Activated B cell treated with CpG ODN at 0.5 μM for 24 hours (primary cell): ENCODE measurements around the gene ZNF212. TPM values are rescaled to one million over a fixed set of nuclear protein-coding genes. Genes with fewer than 3 reads are reported as not detected.

Experiments used
- ATAC-seq: fragments of 200-7000 bp; cut with Tn5 transposase; one replicate; pipeline ENCODE4 v1.10.0; 2021; ENCODE audit warnings: low read depth, mild to moderate bottlenecking, moderate library complexity
- CTCF ChIA-PET: fragments of 350-600 bp; sonication (Branson Sonifier 250); formaldehyde crosslinking; loops from one replicate; lab custom pipeline; 2021; ENCODE audit warnings: antibody characterized with exemption; lab: Charles Lee
- POLR2A ChIA-PET: fragments of 350-600 bp; sonication (Branson Sonifier 250); formaldehyde crosslinking; loops from one replicate; lab custom pipeline; 2021; ENCODE audit warnings: antibody characterized with exemption; lab: Charles Lee
- DNase-seq: peaks from one replicate; pipeline ENCODE4 v3.0.0; 2022
- H3K27ac Mint-ChIP-seq: one replicate; pipeline ENCODE4 v1.8.0; 2020; ENCODE audit warnings: mixed read lengths
- H3K27me3 Mint-ChIP-seq: one replicate; pipeline ENCODE4 v1.8.0; 2021; ENCODE audit warnings: mixed read lengths
- H3K36me3 Mint-ChIP-seq: one replicate; pipeline ENCODE4 v1.8.0; 2021; ENCODE audit warnings: low read depth, mixed read lengths
- H3K4me1 Mint-ChIP-seq: one replicate; pipeline ENCODE4 v1.8.0; 2021; ENCODE audit warnings: mixed read lengths
- H3K4me3 Mint-ChIP-seq: one replicate; pipeline ENCODE4 v1.8.0; 2020; ENCODE audit warnings: mild to moderate bottlenecking, mixed read lengths
- H3K9me3 Mint-ChIP-seq: one replicate; pipeline ENCODE4 v1.8.0; 2020; ENCODE audit warnings: mixed read lengths
- CTCF ChIP-seq: fragments of 200-600 bp; IDR thresholded peaks from one replicate; pipeline ENCODE4 v1.8.0; 2022; ENCODE audit warnings: antibody characterized with exemption, mild to moderate bottlenecking
- intact Hi-C: fragments of 100-400 bp; cut with micrococcal nuclease; formaldehyde crosslinking; loops from one replicate; pipeline ENCODE4 v1.15.1; 2024
- total RNA-seq: library from RNA; stranded (reverse); gene quantifications from 2 replicates; pipeline ENCODE4 v1.2.3, GENCODE V29; 2022

The ZNF212 gene
- total RNA-seq, 1 donor from 2014 or later = 21.0 TPM

- Mint-ChIP-seq H3K27ac (no peak overlapping the region), H3K9me3 (no peaks in the 10 kb centered on the region), H3K4me3 (no peak overlapping the region), H3K27me3 (no peaks in the 10 kb centered on the region), H3K36me3 (peaks cover 13% of the 10 kb centered on the region), H3K4me1 (peaks cover 29% of the 10 kb centered on the region)
- intact Hi-C loops = loop anchor here (5.0 to 10.0 kb wide), 2 partner anchors 140 to 403 kb away; partner anchors contain the start of genes EZH2 and ZNF398
- ATAC-seq (no peak), DNase-seq (no peak)
- TF ChIP-seq CTCF = no peak
- POLR2A ChIA-PET = no interaction called here
- CTCF ChIA-PET = no interaction called here
Observed at GRCh38 chr7:149287622-149288021, 48.2 kb downstream of the ZNF212 start.

GRCh38 chr7:149289262-149289661 lies 49.8 kb downstream of the ZNF212 start:
- intact Hi-C loops = loop anchor here (5.0 to 10.0 kb wide), 2 partner anchors 142 to 404 kb away; partner anchors contain the start of genes EZH2 and ZNF398

DNA sequence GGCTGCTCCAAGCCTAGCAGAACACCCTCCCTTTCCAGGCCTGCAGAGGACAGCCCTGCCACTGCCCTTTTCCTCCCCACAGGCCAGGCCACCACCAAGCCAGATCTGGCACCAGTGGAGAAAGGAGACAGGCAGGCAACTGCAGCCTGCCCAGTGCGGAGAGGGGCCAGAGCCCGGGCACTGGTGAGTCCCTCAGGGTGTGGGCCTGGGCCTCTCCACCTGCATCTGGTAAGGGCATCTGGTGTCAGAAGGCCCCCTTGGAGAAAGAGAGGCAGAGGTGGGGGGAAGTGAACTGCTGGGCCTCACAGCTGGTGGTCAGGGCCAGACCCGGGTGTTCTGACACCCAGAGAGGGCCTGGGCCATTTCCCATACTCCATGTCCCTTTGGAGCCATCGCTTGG lies 50.4 kb downstream of the ZNF212 start:
- Mint-ChIP-seq H3K27ac (no peak overlapping the region), H3K27me3 (no peaks in the 10 kb centered on the region), H3K36me3 (peaks cover 15% of the 10 kb centered on the region), H3K9me3 (no peaks in the 10 kb centered on the region), H3K4me3 (no peak overlapping the region), H3K4me1 (peaks cover 20% of the 10 kb centered on the region)
- ChIA-PET CTCF (no interaction called here), POLR2A (no interaction called here)
- intact Hi-C loops = loop anchor here (5.0 to 10.0 kb wide), 2 partner anchors 143 to 405 kb away; partner anchors contain the start of genes EZH2 and ZNF398
- ATAC-seq (no peak), DNase-seq (no peak)
- TF ChIP-seq CTCF = no peak

More at GRCh38 chr7:149289262-149289661, 49.8 kb downstream of the ZNF212 start:
- Mint-ChIP-seq H3K27ac (no peak overlapping the region), H3K4me3 (no peak overlapping the region), H3K4me1 (peaks cover 26% of the 10 kb centered on the region), H3K9me3 (no peaks in the 10 kb centered on the region), H3K27me3 (no peaks in the 10 kb centered on the region), H3K36me3 (peaks cover 15% of the 10 kb centered on the region)
- TF ChIP-seq CTCF = no peak
- ChIA-PET POLR2A (no interaction called here), CTCF (no interaction called here)
- ATAC-seq (no peak), DNase-seq (no peak)

DNA sequence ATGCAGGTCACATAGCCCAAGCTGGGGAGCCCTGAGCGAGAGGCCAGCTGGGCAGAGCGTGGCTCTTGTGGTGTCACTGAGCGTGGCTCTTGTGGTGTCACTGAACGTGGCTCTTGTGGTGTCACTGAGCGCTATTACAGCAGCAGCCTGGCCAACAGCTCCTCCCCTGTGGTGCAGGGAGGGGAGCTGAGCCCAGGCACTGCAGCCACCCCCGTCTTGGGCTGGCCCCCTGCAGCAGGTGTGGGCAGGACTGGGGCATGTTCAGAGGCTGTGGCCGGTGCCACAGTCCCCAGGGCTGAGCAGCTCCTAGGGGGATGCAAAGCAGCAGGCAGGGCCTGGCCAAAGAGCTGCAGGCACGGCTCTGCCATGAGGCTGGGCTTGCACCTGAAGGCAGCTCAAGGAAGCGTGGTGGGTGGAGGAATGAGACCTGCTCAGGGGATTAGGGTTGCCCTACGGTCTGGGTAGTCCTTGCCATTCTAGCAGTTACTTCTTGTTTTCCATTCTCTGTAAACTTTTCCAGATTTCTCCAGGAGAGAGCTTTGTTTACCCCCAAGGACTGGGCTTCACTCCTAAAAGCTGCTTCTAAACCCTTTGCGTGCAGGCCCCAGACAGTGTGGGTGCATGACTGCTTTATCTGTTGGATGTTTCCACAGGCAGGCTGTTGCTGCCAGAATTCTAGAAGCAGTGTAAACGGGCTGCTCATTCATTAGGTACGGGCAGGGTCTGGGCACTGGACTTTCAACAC lies 51.8 kb downstream of the ZNF212 start:
- TF ChIP-seq CTCF = no peak
- ChIA-PET POLR2A (interaction anchor here (0.6 kb wide), 1 partner anchor 30 kb away, joined by 8 read pairs; the partner anchor contains the start of gene ZNF783), CTCF (interaction anchor here (1.3 kb wide), 1 partner anchor 286 kb away, joined by 3 read pairs; no protein-coding TSS in a partner anchor)
- H3K27me3 Mint-ChIP-seq = no peaks in the 10 kb centered on the region
- intact Hi-C loops = no loop called here
- peaks cover 12% of the 10 kb centered on the region for H3K4me1 Mint-ChIP-seq
- peaks cover 17% of the 10 kb centered on the region for H3K36me3 Mint-ChIP-seq
- no peaks in the 10 kb centered on the region for H3K9me3 Mint-ChIP-seq
- H3K27ac Mint-ChIP-seq = no peak overlapping the region
- ATAC-seq (no peak), DNase-seq (no peak)
- no peak overlapping the region for H3K4me3 Mint-ChIP-seq

GRCh38 chr7:149291781-149292461 lies 52.5 kb downstream of the ZNF212 start:
- H3K36me3 Mint-ChIP-seq = peaks cover 17% of the 10 kb centered on the region
- CTCF ChIA-PET = interaction anchor here (1.3 kb wide), 1 partner anchor 286 kb away, joined by 3 read pairs; no protein-coding TSS in a partner anchor
- no peak for DNase-seq
- H3K27me3 Mint-ChIP-seq = no peaks in the 10 kb centered on the region
- H3K4me1 Mint-ChIP-seq = peaks cover 6% of the 10 kb centered on the region
- H3K27ac Mint-ChIP-seq = no peak overlapping the region
- no peaks in the 10 kb centered on the region for H3K9me3 Mint-ChIP-seq
- H3K4me3 Mint-ChIP-seq = no peak overlapping the region
- no peak for TF ChIP-seq CTCF
- intact Hi-C loops = no loop called here
- POLR2A ChIA-PET = no interaction called here
- ATAC-seq = no peak
